ENCODE measurements around the gene KCNH3. TPM values are rescaled to one million over a fixed set of nuclear protein-coding genes. Genes with fewer than 3 reads are reported as not detected.
A peak's percentile ranks its signal among the peaks of the same experiment; 100 is the strongest.

Gene KCNH3
- total RNA-seq, 1 donor from 2014 or later, result 0.72 TPM

DNA sequence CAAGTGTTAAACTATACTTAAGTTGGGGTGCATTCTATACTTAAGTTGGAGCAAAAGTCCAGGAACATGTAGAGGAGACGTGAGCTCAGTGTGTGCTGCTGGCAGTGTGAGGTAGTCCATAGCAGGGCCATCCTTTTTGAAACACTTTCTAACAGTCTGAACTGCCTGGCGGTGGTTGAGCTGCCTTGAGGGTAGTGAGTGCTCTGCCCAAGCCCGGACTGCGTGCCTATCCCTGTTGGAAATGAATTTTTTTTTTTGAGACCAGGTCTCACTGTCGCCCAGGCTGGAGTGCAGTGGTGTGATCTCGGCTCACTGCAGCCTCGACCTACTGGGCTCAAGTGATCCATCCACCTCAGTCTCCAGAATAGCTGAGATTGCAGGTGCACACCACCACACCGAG, 14.1 kb downstream of the KCNH3 start:
- TF ChIP-seq, protein P1, sequence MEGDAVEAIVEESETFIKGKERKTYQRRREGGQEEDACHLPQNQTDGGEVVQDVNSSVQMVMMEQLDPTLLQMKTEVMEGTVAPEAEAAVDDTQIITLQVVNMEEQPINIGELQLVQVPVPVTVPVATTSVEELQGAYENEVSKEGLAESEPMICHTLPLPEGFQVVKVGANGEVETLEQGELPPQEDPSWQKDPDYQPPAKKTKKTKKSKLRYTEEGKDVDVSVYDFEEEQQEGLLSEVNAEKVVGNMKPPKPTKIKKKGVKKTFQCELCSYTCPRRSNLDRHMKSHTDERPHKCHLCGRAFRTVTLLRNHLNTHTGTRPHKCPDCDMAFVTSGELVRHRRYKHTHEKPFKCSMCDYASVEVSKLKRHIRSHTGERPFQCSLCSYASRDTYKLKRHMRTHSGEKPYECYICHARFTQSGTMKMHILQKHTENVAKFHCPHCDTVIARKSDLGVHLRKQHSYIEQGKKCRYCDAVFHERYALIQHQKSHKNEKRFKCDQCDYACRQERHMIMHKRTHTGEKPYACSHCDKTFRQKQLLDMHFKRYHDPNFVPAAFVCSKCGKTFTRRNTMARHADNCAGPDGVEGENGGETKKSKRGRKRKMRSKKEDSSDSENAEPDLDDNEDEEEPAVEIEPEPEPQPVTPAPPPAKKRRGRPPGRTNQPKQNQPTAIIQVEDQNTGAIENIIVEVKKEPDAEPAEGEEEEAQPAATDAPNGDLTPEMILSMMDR (conservative IDR thresholded peaks at IDR 0.05), result no peak
- H3K9me3 Mint-ChIP-seq, result no peaks in the 10 kb centered on the region
- no peak for DNase-seq (ENCODE audit: extremely low spot score, unreplicated experiment)
- no peaks in the 10 kb centered on the region for H3K36me3 Mint-ChIP-seq
- no peak overlapping the region for H3K4me3 Mint-ChIP-seq
- peaks cover 6% of the 10 kb centered on the region for H3K4me1 Mint-ChIP-seq (ENCODE audit: unreplicated experiment)
- H3K27me3 Mint-ChIP-seq, result peaks cover 41% of the 10 kb centered on the region
- no peak overlapping the region for H3K27ac Mint-ChIP-seq

DNA sequence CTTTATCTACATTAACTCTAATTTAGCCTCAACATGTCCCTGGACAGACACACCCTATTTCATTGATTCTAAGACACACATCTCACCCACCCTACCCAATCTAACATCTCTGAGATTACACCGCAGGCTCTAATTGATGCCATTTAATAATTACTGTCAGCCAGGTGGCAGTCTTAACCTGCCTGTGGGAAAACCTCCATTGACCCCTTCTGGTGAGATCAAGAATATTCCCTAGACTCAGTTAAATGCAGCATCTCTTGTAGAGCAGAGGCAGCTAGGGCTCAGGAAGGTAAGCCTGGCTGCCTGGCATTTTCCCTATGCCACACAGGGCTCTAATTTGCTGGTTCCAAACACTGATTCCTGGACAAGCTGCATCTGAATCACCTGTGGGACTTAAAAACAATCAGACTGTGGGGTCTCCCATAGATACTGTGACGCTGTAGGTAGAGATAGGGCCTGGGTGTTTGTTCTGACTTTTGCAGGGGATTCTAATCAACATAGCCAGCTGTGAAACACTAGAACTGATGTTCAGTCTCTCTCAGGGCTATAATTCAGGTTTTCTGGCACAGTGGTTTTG, 14.8 kb downstream of the KCNH3 start:
- H3K27ac Mint-ChIP-seq, result peak overlapping the region; percentile 37
- no peak overlapping the region for H3K4me3 Mint-ChIP-seq

DNA sequence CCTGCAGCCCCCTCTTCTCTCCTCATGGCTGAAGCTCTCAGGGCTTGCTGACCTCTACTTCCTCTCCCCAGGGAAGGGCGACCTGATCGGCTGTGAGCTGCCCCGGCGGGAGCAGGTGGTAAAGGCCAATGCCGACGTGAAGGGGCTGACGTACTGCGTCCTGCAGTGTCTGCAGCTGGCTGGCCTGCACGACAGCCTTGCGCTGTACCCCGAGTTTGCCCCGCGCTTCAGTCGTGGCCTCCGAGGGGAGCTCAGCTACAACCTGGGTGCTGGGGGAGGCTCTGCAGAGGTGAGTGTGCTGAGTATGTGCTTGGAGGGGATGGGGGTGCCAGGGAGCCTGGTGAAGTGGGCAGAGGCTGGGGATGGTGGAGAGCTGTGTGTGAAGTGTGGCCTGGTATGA, 15.4 kb downstream of the KCNH3 start:
- peaks cover 6% of the 10 kb centered on the region for H3K4me1 Mint-ChIP-seq (ENCODE audit: unreplicated experiment)
- DNase-seq (ENCODE audit: extremely low spot score, unreplicated experiment), result no peak
- TF ChIP-seq, protein P1 (conservative IDR thresholded peaks at IDR 0.05), result no peak
- H3K27me3 Mint-ChIP-seq, result peaks cover 32% of the 10 kb centered on the region
- H3K9me3 Mint-ChIP-seq, result no peaks in the 10 kb centered on the region
- no peaks in the 10 kb centered on the region for H3K36me3 Mint-ChIP-seq
- H3K4me3 Mint-ChIP-seq, result no peak overlapping the region
- no peak overlapping the region for H3K27ac Mint-ChIP-seq

More for the DNA sequence above, 14.8 kb downstream of the KCNH3 start:
- peaks cover 35% of the 10 kb centered on the region for H3K27me3 Mint-ChIP-seq
- H3K9me3 Mint-ChIP-seq, result no peaks in the 10 kb centered on the region
- TF ChIP-seq, protein P1 (conservative IDR thresholded peaks at IDR 0.05), result peak; percentile 52
- DNase-seq (ENCODE audit: extremely low spot score, unreplicated experiment), result no peak
- H3K4me1 Mint-ChIP-seq (ENCODE audit: unreplicated experiment), result peaks cover 6% of the 10 kb centered on the region
- H3K36me3 Mint-ChIP-seq, result no peaks in the 10 kb centered on the region

DNA sequence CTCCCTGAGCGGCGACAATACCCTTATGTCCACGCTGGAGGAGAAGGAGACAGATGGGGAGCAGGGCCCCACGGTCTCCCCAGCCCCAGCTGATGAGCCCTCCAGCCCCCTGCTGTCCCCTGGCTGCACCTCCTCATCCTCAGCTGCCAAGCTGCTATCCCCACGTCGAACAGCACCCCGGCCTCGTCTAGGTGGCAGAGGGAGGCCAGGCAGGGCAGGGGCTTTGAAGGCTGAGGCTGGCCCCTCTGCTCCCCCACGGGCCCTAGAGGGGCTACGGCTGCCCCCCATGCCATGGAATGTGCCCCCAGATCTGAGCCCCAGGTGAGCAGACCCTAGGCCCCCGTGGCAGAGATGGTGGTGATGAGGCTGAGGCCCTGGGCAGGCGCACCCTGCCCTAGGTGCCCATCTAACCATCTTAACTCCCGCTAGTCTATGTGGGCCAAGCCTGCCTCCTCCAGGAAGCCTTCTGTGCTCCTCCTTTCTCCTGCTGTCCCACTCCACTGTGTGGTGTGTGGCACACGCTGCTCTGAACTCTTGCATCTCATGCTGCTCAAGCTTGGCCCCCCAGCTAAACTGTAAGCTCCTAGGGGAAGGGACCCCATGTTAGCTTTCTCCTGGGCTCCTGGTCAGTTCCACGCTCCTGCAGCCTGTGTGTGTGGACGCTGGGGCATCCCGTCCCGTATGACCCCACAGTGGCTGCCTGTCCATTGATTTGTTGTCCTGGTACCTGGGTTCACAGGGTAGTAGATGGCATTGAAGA, 17.0 kb downstream of the KCNH3 start:
- TF ChIP-seq, protein P1 (conservative IDR thresholded peaks at IDR 0.05), result no peak
- Mint-ChIP-seq H3K27ac (no peak overlapping the region), H3K9me3 (no peaks in the 10 kb centered on the region), H3K36me3 (no peaks in the 10 kb centered on the region), H3K4me1 (ENCODE audit: unreplicated experiment) (peaks cover 6% of the 10 kb centered on the region), H3K27me3 (peaks cover 21% of the 10 kb centered on the region), H3K4me3 (no peak overlapping the region)
- no peak for DNase-seq (ENCODE audit: extremely low spot score, unreplicated experiment)

DNA sequence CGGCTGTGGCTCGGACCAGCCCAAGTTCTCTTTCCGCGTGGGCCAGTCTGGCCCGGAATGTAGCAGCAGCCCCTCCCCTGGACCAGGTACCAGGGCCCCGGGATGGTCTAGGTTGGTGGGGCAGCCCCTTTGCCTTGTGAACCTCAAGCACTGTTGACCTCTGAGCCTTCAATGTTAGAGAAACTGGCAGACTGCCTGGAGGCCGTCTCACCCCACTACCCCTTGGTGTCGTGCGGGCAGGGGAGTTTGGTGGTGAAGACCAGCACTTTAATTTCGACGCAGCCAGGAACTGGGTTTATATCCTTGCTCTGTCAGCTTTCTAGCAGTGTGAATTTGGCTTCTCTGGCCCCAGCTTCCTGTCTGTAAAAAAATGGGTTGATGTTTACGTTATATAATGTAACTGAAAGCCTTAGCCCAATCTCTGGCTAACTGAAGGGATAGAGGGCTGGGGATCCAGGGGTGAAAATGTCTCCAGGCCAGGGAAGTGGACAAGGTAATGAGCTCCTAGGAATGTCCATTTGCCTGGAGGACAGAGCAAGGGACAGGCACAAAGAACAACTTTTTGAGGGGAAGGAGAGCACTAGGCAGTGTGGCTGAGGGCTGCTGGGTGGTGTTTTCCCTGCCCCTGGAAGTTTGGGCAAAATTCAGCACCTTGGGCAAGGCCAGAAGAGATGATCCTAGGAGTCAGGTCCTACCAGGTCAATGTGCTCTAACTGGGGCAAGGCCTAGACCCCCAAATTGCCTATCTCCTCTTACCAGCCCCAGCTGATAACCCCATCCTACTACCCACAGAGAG, 17.8 kb downstream of the KCNH3 start:
- TF ChIP-seq, protein P1 (conservative IDR thresholded peaks at IDR 0.05), result no peak
- no peak for DNase-seq (ENCODE audit: extremely low spot score, unreplicated experiment)
- Mint-ChIP-seq H3K4me3 (no peak overlapping the region), H3K27ac (no peak overlapping the region), H3K27me3 (peaks cover 15% of the 10 kb centered on the region), H3K9me3 (no peaks in the 10 kb centered on the region), H3K4me1 (ENCODE audit: unreplicated experiment) (peaks cover 6% of the 10 kb centered on the region), H3K36me3 (no peaks in the 10 kb centered on the region)
